MM.1S (cell line): ENCODE data around the gene POLE2.
"Not testable (repeated sequence)": the region's sequence is repeated elsewhere in the genome, so short reads cannot be mapped to it uniquely, and the experiment has no call there.

Experiments
- DNase-seq: peaks from one replicate; pipeline ENCODE4 v3.0.0-alpha.2; 2015
- H2AFZ ChIP-seq: fragments of 300-600 bp; sonication (generic); 2 replicates; pipeline ENCODE4 v1.6.0; 2016; ENCODE audit warnings: antibody characterized with exemption, low read length
- H3F3A ChIP-seq: fragments of 300-600 bp; sonication (generic); 2 replicates; pipeline ENCODE4 v1.6.1; 2016; ENCODE audit warnings: mild to moderate bottlenecking, antibody characterized with exemption, low read length, moderate library complexity, mixed read lengths; ENCODE audit not compliant: insufficient read depth
- H3K27ac ChIP-seq: fragments of 300-600 bp; sonication (generic); 2 replicates; pipeline ENCODE4 v1.5.1; 2016; ENCODE audit warnings: mild to moderate bottlenecking, low read length
- H3K27me3 ChIP-seq: fragments of 300-600 bp; sonication (generic); replicated peaks from 2 replicates; pipeline ENCODE4 v1.6.0; 2016; ENCODE audit warnings: low read length; ENCODE audit not compliant: insufficient read depth
- H3K36me3 ChIP-seq: fragments of 300-600 bp; sonication (generic); replicated peaks from 2 replicates; pipeline ENCODE4 v1.6.1; 2016; ENCODE audit warnings: mild to moderate bottlenecking, low read length, mixed read lengths; ENCODE audit not compliant: insufficient read depth
- H3K4me1 ChIP-seq: fragments of 300-600 bp; sonication (generic); 2 replicates; pipeline ENCODE4 v1.6.1; 2016; ENCODE audit warnings: low read length, mixed read lengths
- H3K4me2 ChIP-seq: fragments of 300-600 bp; sonication (generic); 2 replicates; pipeline ENCODE4 v1.6.0; 2016; ENCODE audit warnings: low read depth, low read length
- H3K4me3 ChIP-seq: fragments of 300-600 bp; sonication (generic); 2 replicates; pipeline ENCODE4 v1.5.1; 2016; ENCODE audit warnings: low read length, mixed read lengths
- H3K79me2 ChIP-seq: fragments of 300-600 bp; sonication (generic); 2 replicates; pipeline ENCODE4 v1.6.1; 2016; ENCODE audit warnings: mixed run types, low read length, mixed read lengths
- H3K9ac ChIP-seq: fragments of 300-600 bp; sonication (generic); 2 replicates; pipeline ENCODE4 v1.6.1; 2016; ENCODE audit warnings: low read length, mixed read lengths
- H3K9me2 ChIP-seq: fragments of 300-600 bp; sonication (generic); replicated peaks from 2 replicates; pipeline ENCODE4 v1.6.1; 2016; ENCODE audit warnings: mild to moderate bottlenecking, low read length, mixed read lengths; ENCODE audit not compliant: insufficient read depth
- H3K9me3 ChIP-seq: fragments of 300-600 bp; sonication (generic); replicated peaks from 2 replicates; pipeline ENCODE4 v1.6.1; 2016; ENCODE audit warnings: mild to moderate bottlenecking, low read length, mixed read lengths; ENCODE audit not compliant: insufficient read depth
- H4K20me1 ChIP-seq: fragments of 300-600 bp; sonication (generic); 2 replicates; pipeline ENCODE4 v1.6.1; 2016; ENCODE audit warnings: mild to moderate bottlenecking, low read length, moderate library complexity, mixed read lengths; ENCODE audit not compliant: insufficient read depth
- CTCF ChIP-seq: fragments of 300-600 bp; sonication (generic); IDR thresholded peaks from 2 replicates; pipeline ENCODE4 v1.5.1; 2016; ENCODE audit warnings: antibody characterized with exemption, low read length, mixed read lengths
- EZH2 ChIP-seq: fragments of 300-600 bp; sonication (generic); optimal IDR thresholded peaks from 2 replicates; pipeline ENCODE3; 2017; ENCODE audit warnings: low read depth, mild to moderate bottlenecking, antibody characterized with exemption, low read length, mixed read lengths
- EZH2phosphoT487 ChIP-seq: fragments of 300-600 bp; sonication (generic); IDR thresholded peaks from 2 replicates; pipeline ENCODE4 v1.6.1; 2018; ENCODE audit warnings: antibody characterized with exemption, low read length

Gene POLE2

GRCh38 chr14:49687942-49688700 lies at the start of gene POLE2:
TSS of gene POLE2 (minus strand) at chr14:49688214. CDS start at chr14:49688203, 11 bp downstream.
- no peaks in the 10 kb centered on the region for H3K9me2 ChIP-seq
- no peaks in the 10 kb centered on the region for H3K79me2 ChIP-seq
- H2AFZ ChIP-seq, result peak within 1 kb of the TSS; percentile 94
- H3K4me1 ChIP-seq, result no peaks in the 10 kb centered on the region
- no peaks in the 10 kb centered on the region for H4K20me1 ChIP-seq
- peak within 1 kb of the TSS; percentile 65 for H3K4me3 ChIP-seq
- H3K4me2 ChIP-seq, result peak within 1 kb of the TSS; percentile 53
- H3K27ac ChIP-seq, result no peak within 1 kb of the TSS
- H3K9ac ChIP-seq, result peak within 1 kb of the TSS; percentile 59
- no peak for TF ChIP-seq EZH2phosphoT487
- TF ChIP-seq EZH2, result no peak
- TF ChIP-seq CTCF, result no peak
- H3K9me3 ChIP-seq, result no peaks in the 10 kb centered on the region
- no peaks in the 10 kb centered on the region for H3K36me3 ChIP-seq
- DNase-seq, result peak; percentile 46
- H3F3A ChIP-seq, result 0 out of 2 replicates have a peak, but pooled peaks cover 3% of the 10 kb centered on the region
- H3K27me3 ChIP-seq, result no peaks in the 10 kb centered on the region

GRCh38 chr14:49735669-49736068 lies 47.7 kb upstream of the POLE2 start:
- not testable (repeated sequence) for H3K9me2 ChIP-seq, H3F3A ChIP-seq, H4K20me1 ChIP-seq, H3K4me2 ChIP-seq, H3K27ac ChIP-seq, H3K36me3 ChIP-seq, H3K27me3 ChIP-seq, DNase-seq, H3K9ac ChIP-seq, H3K4me1 ChIP-seq, H3K9me3 ChIP-seq, H3K4me3 ChIP-seq, H2AFZ ChIP-seq, H3K79me2 ChIP-seq

GRCh38 chr14:49733836-49734235 lies 45.8 kb upstream of the POLE2 start:
- Histone ChIP-seq H3K9me3 (no peaks in the 10 kb centered on the region), H3K27ac (no peak overlapping the region), H3K4me1 (no peaks in the 10 kb centered on the region), H3K79me2 (no peaks in the 10 kb centered on the region), H3F3A (no peaks in the 10 kb centered on the region), H3K36me3 (no peaks in the 10 kb centered on the region), H3K9ac (no peak overlapping the region), H3K4me2 (no peak overlapping the region), H3K9me2 (no peaks in the 10 kb centered on the region), H3K4me3 (no peak overlapping the region), H4K20me1 (no peaks in the 10 kb centered on the region), H2AFZ (no peak overlapping the region), H3K27me3 (no peaks in the 10 kb centered on the region)
- DNase-seq, result no peak
- TF ChIP-seq EZH2phosphoT487 (no peak), CTCF (no peak), EZH2 (no peak)

- no peaks in the 10 kb centered on the region for H3K27me3 ChIP-seq
- DNase-seq, result no peak
- TF ChIP-seq CTCF (no peak), EZH2 (no peak), EZH2phosphoT487 (no peak)
- no peak overlapping the region for H3K4me3 ChIP-seq
- no peaks in the 10 kb centered on the region for H3K36me3 ChIP-seq
- no peak overlapping the region for H3K4me2 ChIP-seq
- H3K27ac ChIP-seq, result no peak overlapping the region
- H4K20me1 ChIP-seq, result no peaks in the 10 kb centered on the region
- H3K9me3 ChIP-seq, result no peaks in the 10 kb centered on the region
- H3K4me1 ChIP-seq, result no peaks in the 10 kb centered on the region
- no peaks in the 10 kb centered on the region for H3K79me2 ChIP-seq
- H2AFZ ChIP-seq, result no peak overlapping the region
- H3F3A ChIP-seq, result no peaks in the 10 kb centered on the region
- H3K9ac ChIP-seq, result no peak overlapping the region
- H3K9me2 ChIP-seq, result no peaks in the 10 kb centered on the region
These were observed 44.9 kb upstream of the POLE2 start for GRCh38 chr14:49732896-49733295.
